ENCODE results near the gene DTNBP1. TPM values are rescaled to one million over a fixed set of nuclear protein-coding genes. Genes with fewer than 3 reads are reported as not detected.

DTNBP1 gene
- total and polyA plus RNA-seq, 2 of the 4 experiments (the other 2 are of a cell fraction), result 4.8 to 18.7 TPM

DNA sequence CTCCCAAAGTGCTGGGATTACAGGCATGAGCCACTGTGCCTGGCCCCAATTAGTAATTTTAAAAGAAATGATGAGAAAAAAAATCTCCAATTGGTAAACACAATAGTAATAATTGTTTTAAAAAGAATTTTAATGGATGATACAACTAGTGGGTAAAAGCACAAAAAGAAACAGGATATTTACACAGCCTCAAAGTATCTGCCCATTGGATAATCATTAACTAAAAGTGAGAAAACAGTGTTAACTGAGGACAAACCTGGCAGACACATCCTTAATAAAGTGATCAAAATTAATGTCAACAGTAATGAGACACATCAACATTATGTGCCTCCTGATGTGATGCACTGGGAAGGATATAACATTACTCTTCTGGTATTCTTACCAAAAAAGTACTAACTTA lies 24.5 kb downstream of the DTNBP1 start:
- Histone ChIP-seq H3K27ac (ENCODE audit: insufficient read depth, low read length) (no peak overlapping the region), H3K9me1 (ENCODE audit: insufficient read depth, low read length) (no peaks in the 10 kb centered on the region)
- ATAC-seq (ENCODE audit: low read depth), result no peak

More for the DNA sequence above, 24.5 kb downstream of the DTNBP1 start:
- no peak overlapping the region for H3K18ac ChIP-seq (ENCODE audit: low read depth, low read length)
- H3K4ac ChIP-seq (ENCODE audit: low read depth, low read length), result no peak overlapping the region
- H3K4me3 ChIP-seq (ENCODE audit: insufficient read depth, low read depth, low read length), result no peak overlapping the region
- no peak overlapping the region for H2BK120ac ChIP-seq (ENCODE audit: low read depth, low read length)
- H2AK5ac ChIP-seq (ENCODE audit: low read depth, low read length), result no peak overlapping the region
- DNase-seq, result no peak
- no peaks in the 10 kb centered on the region for H4K20me1 ChIP-seq (ENCODE audit: insufficient read depth, low read length)
- H3K4me2 ChIP-seq (ENCODE audit: low read depth, low read length), result no peak overlapping the region
- no peak overlapping the region for H3K9ac ChIP-seq (ENCODE audit: low read depth, low read length)
- no peak for TF ChIP-seq POLR2A (IDR thresholded peaks at IDR 0.05; ENCODE audit: low read depth, low read length)
- no peak for TF ChIP-seq FOS (IDR thresholded peaks at IDR 0.05; ENCODE audit: low read depth, low read length)
- TF ChIP-seq CHD1 (IDR thresholded peaks at IDR 0.05; ENCODE audit: low read depth, low read length), result no peak
- no peak for TF ChIP-seq MAFK (IDR thresholded peaks at IDR 0.05; ENCODE audit: low read depth, low read length)
- TF ChIP-seq BHLHE40 (IDR thresholded peaks at IDR 0.05; ENCODE audit: low read depth, low read length), result no peak
- no peak for TF ChIP-seq CEBPB (IDR thresholded peaks at IDR 0.05; ENCODE audit: low read depth, low read length)
- TF ChIP-seq NFE2L2 (IDR thresholded peaks at IDR 0.05; ENCODE audit: low read depth, low read length), result no peak
- TF ChIP-seq MAZ (IDR thresholded peaks at IDR 0.05; ENCODE audit: borderline replicate concordance, low read depth, low read length), result no peak
- TF ChIP-seq RAD21 (IDR thresholded peaks at IDR 0.05; ENCODE audit: low read length), result no peak
- TF ChIP-seq SMC3 (IDR thresholded peaks at IDR 0.05; ENCODE audit: low read depth, low read length), result no peak
- TF ChIP-seq, protein P1, sequence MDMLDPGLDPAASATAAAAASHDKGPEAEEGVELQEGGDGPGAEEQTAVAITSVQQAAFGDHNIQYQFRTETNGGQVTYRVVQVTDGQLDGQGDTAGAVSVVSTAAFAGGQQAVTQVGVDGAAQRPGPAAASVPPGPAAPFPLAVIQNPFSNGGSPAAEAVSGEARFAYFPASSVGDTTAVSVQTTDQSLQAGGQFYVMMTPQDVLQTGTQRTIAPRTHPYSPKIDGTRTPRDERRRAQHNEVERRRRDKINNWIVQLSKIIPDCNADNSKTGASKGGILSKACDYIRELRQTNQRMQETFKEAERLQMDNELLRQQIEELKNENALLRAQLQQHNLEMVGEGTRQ (IDR thresholded peaks at IDR 0.05; ENCODE audit: low read depth, low read length), result no peak
- TF ChIP-seq MXI1 (IDR thresholded peaks at IDR 0.05; ENCODE audit: borderline replicate concordance, low read depth, low read length), result no peak
- no peak for TF ChIP-seq RFX5 (IDR thresholded peaks at IDR 0.05; ENCODE audit: low read depth, low read length)
- TF ChIP-seq, protein P2, sequence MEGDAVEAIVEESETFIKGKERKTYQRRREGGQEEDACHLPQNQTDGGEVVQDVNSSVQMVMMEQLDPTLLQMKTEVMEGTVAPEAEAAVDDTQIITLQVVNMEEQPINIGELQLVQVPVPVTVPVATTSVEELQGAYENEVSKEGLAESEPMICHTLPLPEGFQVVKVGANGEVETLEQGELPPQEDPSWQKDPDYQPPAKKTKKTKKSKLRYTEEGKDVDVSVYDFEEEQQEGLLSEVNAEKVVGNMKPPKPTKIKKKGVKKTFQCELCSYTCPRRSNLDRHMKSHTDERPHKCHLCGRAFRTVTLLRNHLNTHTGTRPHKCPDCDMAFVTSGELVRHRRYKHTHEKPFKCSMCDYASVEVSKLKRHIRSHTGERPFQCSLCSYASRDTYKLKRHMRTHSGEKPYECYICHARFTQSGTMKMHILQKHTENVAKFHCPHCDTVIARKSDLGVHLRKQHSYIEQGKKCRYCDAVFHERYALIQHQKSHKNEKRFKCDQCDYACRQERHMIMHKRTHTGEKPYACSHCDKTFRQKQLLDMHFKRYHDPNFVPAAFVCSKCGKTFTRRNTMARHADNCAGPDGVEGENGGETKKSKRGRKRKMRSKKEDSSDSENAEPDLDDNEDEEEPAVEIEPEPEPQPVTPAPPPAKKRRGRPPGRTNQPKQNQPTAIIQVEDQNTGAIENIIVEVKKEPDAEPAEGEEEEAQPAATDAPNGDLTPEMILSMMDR (conservative IDR thresholded peaks at IDR 0.05; ENCODE audit: low read depth, low read length), result no peak
- no peak for TF ChIP-seq RCOR1 (IDR thresholded peaks at IDR 0.05; ENCODE audit: insufficient replicate concordance, low read length)
- peaks cover 2% of the 10 kb centered on the region; the same call in 1 of the 2 replicates for H3K9me3 ChIP-seq (ENCODE audit: control insufficient read depth, insufficient read depth, low read length)
- intact Hi-C loops (cut with micrococcal nuclease) (no loop called here), dilution Hi-C loops (cut with HindIII; ENCODE audit: low sequenced_read_pairs, unreplicated experiment) (no loop called here), in situ Hi-C loops (cut with MboI; ENCODE audit: low sequenced_read_pairs) (no loop called here)
- H3K79me1 ChIP-seq (ENCODE audit: low read depth in 1 of 2, low read length in 2 of 2), result 0 out of 4 replicates have a peak, but pooled peaks cover 0 to 5% of the 10 kb centered on the region in 2 experiments
- no peak overlapping the region for H2AFZ ChIP-seq (replicated peaks; ENCODE audit: low read length, poor library complexity)
- no peaks in the 10 kb centered on the region for H3K4me1 ChIP-seq (ENCODE audit: control insufficient read depth, insufficient read depth, low read length)
- no peak overlapping the region for H2BK15ac ChIP-seq (ENCODE audit: low read depth, low read length)
- POLR2A ChIA-PET (ENCODE audit: unreplicated experiment), result no interaction called here
- no peak overlapping the region for H2BK5ac ChIP-seq (ENCODE audit: low read depth, low read length, poor library complexity, severe bottlenecking)
- no peaks in the 10 kb centered on the region for H3K27me3 ChIP-seq (ENCODE audit: control insufficient read depth, insufficient read depth, low read length)
- BruUV-seq (replicated peaks), result no TSS peak
- H3K36me3 ChIP-seq (ENCODE audit: control insufficient read depth, insufficient read depth, low read length), result no peaks in the 10 kb centered on the region
- no peak overlapping the region for H3K23ac ChIP-seq (ENCODE audit: low read depth, low read length)
- no peak overlapping the region for H2BK20ac ChIP-seq (ENCODE audit: low read depth, low read length)
- H2AK9ac ChIP-seq (replicated peaks; ENCODE audit: low read depth, low read length, poor library complexity), result no peak overlapping the region
- H4K5ac ChIP-seq (ENCODE audit: low read depth, low read length), result no peak overlapping the region
- no peak overlapping the region for H3K56ac ChIP-seq (ENCODE audit: extremely low read depth, insufficient read depth, low read length)
- no peak overlapping the region for H4K8ac ChIP-seq (ENCODE audit: low read depth in 2 of 2, low read length in 2 of 2)
- CTCF ChIA-PET, result no interaction called here
- no peak overlapping the region for H4K91ac ChIP-seq (ENCODE audit: insufficient read depth, low read depth, low read length)
- no peak overlapping the region for H3K14ac ChIP-seq (replicated peaks; ENCODE audit: low read depth, low read length)
